Endometrial microvascular endothelial cells (primary cell): ENCODE results near the gene ROR1. TPM values are rescaled to one million over a fixed set of nuclear protein-coding genes. Genes with fewer than 3 reads are reported as not detected.

Experiments
- in situ Hi-C: cut with HindIII; loops from 2 replicates; pipeline ENCODE4 v1.10.0; 2017; ENCODE audit warnings: low sequenced_read_pairs, low pct_unique_long_range_greater_than_20kb; ENCODE audit errors: inconsistent ontology term
- total RNA-seq: library from RNA; depleted of rRNA; stranded (reverse); fragments of >200 nt; gene quantifications from one replicate; pipeline ENCODE4 v1.2.3, GENCODE V29; 2015; ENCODE audit errors: inconsistent ontology term

Gene ROR1
- total RNA-seq, 1 donor from 2014 or later = 3.1 TPM

- in situ Hi-C loops = no loop called here
Measured at GRCh38 chr1:63868268-63868781, 94.5 kb downstream of the ROR1 start.

GRCh38 chr1:63870152-63870551 lies 96.3 kb downstream of the ROR1 start:
- in situ Hi-C loops = no loop called here

GRCh38 chr1:63871463-63871862 lies 97.6 kb downstream of the ROR1 start:
- in situ Hi-C loops = no loop called here

GRCh38 chr1:63873751-63874150 lies 99.9 kb downstream of the ROR1 start:
- in situ Hi-C loops = no loop called here

- in situ Hi-C loops = no loop called here
Measured at GRCh38 chr1:63874278-63874880, 100.6 kb downstream of the ROR1 start.

- in situ Hi-C loops = no loop called here
Measured at GRCh38 chr1:63875636-63876035, 101.8 kb downstream of the ROR1 start.

- in situ Hi-C loops = no loop called here
Measured at GRCh38 chr1:63877021-63877767, 103.4 kb downstream of the ROR1 start.

- in situ Hi-C loops = no loop called here
Measured at GRCh38 chr1:63877816-63878215, 104.0 kb downstream of the ROR1 start.

GRCh38 chr1:63878932-63879331 lies 105.1 kb downstream of the ROR1 start:
- in situ Hi-C loops = no loop called here

GRCh38 chr1:63880958-63881576 lies 107.2 kb downstream of the ROR1 start:
- in situ Hi-C loops = no loop called here

- in situ Hi-C loops = no loop called here
Measured at GRCh38 chr1:63882048-63882704, 108.4 kb downstream of the ROR1 start.

GRCh38 chr1:63883494-63884235 lies 109.8 kb downstream of the ROR1 start:
- in situ Hi-C loops = no loop called here

- in situ Hi-C loops = no loop called here
Measured at GRCh38 chr1:63884486-63884885, 110.7 kb downstream of the ROR1 start.

- in situ Hi-C loops = no loop called here
Measured at GRCh38 chr1:63885899-63886298, 112.1 kb downstream of the ROR1 start.

GRCh38 chr1:63886340-63886739 lies 112.5 kb downstream of the ROR1 start:
- in situ Hi-C loops = no loop called here

- in situ Hi-C loops = no loop called here
Measured at GRCh38 chr1:63887809-63888208, 114.0 kb downstream of the ROR1 start.

- in situ Hi-C loops = no loop called here
Measured at GRCh38 chr1:63888984-63889383, 115.2 kb downstream of the ROR1 start.

GRCh38 chr1:63890468-63890867 lies 116.7 kb downstream of the ROR1 start:
- in situ Hi-C loops = no loop called here
